ENCODE data around the gene TANGO2. TPM values are rescaled to one million over a fixed set of nuclear protein-coding genes. Genes with fewer than 3 reads are reported as not detected.

The TANGO2 gene
- total RNA-seq, 1 experiment from 2014 or later, result 17.0 TPM

DNA sequence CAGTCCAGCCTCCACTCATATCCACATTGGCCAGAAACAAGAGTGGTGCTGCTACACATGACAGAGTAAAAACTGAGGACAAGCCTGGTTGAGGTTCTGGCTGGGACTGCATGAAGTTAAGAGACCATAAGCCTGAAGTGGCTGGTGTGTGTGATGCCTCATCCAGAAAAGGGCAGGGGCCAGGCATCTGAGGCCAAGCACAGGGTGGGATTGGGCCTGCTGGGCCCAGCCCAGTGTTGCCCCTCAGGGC, 29.6 kb upstream of the TANGO2 start:
- Histone ChIP-seq H3K4me2 (ENCODE audit: low read length) (no peak overlapping the region), H3K79me2 (ENCODE audit: insufficient read depth, low read length) (no peaks in the 10 kb centered on the region), H3K27ac (ENCODE audit: low read depth, low read length) (no peak overlapping the region), H3K9me3 (ENCODE audit: control insufficient read depth in 1 of 2, insufficient read depth in 1 of 2, low read depth in 1 of 2, low read length in 2 of 2) (no peaks in the 10 kb centered on the region), H3K9ac (ENCODE audit: low read length) (no peak overlapping the region), H2AFZ (ENCODE audit: low read depth, low read length, poor library complexity, severe bottlenecking) (no peak overlapping the region), H3K9me2 (ENCODE audit: insufficient read depth) (no peaks in the 10 kb centered on the region), H3K4me1 (ENCODE audit: control insufficient read depth in 1 of 2, insufficient read depth in 2 of 2, low read length in 2 of 2) (peaks cover 0 to 7% of the 10 kb centered on the region in 2 experiments; a peak in 1 of 4 replicates), H3K27me3 (ENCODE audit: insufficient read depth, low read length) (no peaks in the 10 kb centered on the region), H3K36me3 (ENCODE audit: control insufficient read depth in 1 of 2, insufficient read depth in 2 of 2, low read length in 2 of 2) (no peaks in the 10 kb centered on the region), H3K4me3 (replicated peaks in 1 of 2; ENCODE audit: low read depth in 1 of 2, low read length in 2 of 2) (no peak overlapping the region), H4K20me1 (ENCODE audit: insufficient read depth) (no peaks in the 10 kb centered on the region)
- BruUV-seq (replicated peaks), result no TSS peak
- no peak for TF ChIP-seq POLR2A (IDR thresholded peaks at IDR 0.05; ENCODE audit: borderline replicate concordance, extremely low read depth, insufficient read depth, insufficient read length)
- TF ChIP-seq YY1 (IDR thresholded peaks at IDR 0.05; ENCODE audit: extremely low read depth, insufficient replicate concordance, low read depth, low read length), result no peak
- no peak for TF ChIP-seq ELF1 (IDR thresholded peaks at IDR 0.05; ENCODE audit: borderline replicate concordance, low read depth)
- no peak for TF ChIP-seq EGR1 (IDR thresholded peaks at IDR 0.05; ENCODE audit: low read depth)
- TF ChIP-seq SRF (IDR thresholded peaks at IDR 0.05; ENCODE audit: low read depth), result no peak
- no peak for TF ChIP-seq CEBPB (IDR thresholded peaks at IDR 0.05; ENCODE audit: low read depth)
- intact Hi-C loops (cut with micrococcal nuclease), result no loop called here
- no peak for DNase-seq (ENCODE audit: low read depth, low spot score)
- no peak for ATAC-seq
- RAD21 ChIA-PET (ENCODE audit: low non-redundant PET in 1 of 2, low total read pairs in 2 of 2, uncharacterized antibody in 2 of 2, unreplicated experiment in 2 of 2), result no interaction called here
- CTCF ChIA-PET, result no interaction called here
- POLR2A ChIA-PET, result no interaction called here

DNA sequence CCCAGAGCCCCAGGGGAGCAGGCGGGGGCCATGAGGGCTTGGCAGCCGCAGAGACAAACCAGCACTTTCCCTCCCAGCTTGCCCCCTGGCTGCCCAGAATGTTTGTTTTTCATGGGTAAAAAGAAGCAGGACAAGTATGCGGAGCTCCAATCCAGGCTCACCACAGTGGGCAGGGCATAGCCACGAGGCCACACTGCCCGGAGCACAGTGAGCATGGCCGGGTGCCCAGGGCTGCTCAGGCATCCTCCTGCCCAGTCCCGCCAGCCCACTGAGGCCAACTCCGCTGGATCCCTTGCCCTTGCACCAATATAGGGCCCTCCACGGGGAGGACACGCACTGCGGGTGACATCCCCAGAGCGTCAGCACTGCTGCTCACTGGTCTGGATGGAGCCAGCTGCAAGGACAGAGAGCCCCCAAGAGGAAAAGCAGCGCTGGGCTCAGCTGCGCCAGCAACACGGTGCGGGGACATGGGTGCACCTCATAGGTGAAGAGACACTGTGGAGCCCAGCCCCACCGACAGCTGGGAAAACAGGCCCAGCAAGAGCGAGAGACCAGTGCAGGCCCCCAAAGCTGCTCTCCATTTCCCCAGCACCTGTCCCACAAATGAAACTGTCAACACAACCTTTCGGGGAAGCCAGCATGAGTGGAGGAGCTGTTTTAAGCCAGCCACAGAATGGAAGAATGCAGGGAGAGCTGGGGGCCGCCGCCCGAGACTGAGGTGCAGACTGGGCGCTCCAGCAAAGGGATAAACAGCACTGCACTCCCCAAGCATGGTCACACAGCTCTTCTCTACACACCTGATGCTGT, 29.1 kb upstream of the TANGO2 start:
- no peaks in the 10 kb centered on the region for H3K9me2 ChIP-seq (ENCODE audit: insufficient read depth)
- H3K27ac ChIP-seq (ENCODE audit: low read depth, low read length), result no peak overlapping the region
- H3K79me2 ChIP-seq (ENCODE audit: insufficient read depth, low read length), result no peaks in the 10 kb centered on the region
- BruUV-seq (replicated peaks), result no TSS peak
- RAD21 ChIA-PET (ENCODE audit: low non-redundant PET in 1 of 2, low total read pairs in 2 of 2, uncharacterized antibody in 2 of 2, unreplicated experiment in 2 of 2), result no interaction called here
- POLR2A ChIA-PET, result no interaction called here
- H3K36me3 ChIP-seq (ENCODE audit: control insufficient read depth in 1 of 2, insufficient read depth in 2 of 2, low read length in 2 of 2), result no peaks in the 10 kb centered on the region
- no peaks in the 10 kb centered on the region for H3K27me3 ChIP-seq (ENCODE audit: insufficient read depth, low read length)
- no peaks in the 10 kb centered on the region for H3K9me3 ChIP-seq (ENCODE audit: control insufficient read depth in 1 of 2, insufficient read depth in 1 of 2, low read depth in 1 of 2, low read length in 2 of 2)
- H3K4me1 ChIP-seq (ENCODE audit: control insufficient read depth in 1 of 2, insufficient read depth in 2 of 2, low read length in 2 of 2), result peaks cover 0 to 3% of the 10 kb centered on the region in 2 experiments; a peak in 1 of 4 replicates
- no peak overlapping the region for H3K4me3 ChIP-seq (replicated peaks in 1 of 2; ENCODE audit: low read depth in 1 of 2, low read length in 2 of 2)
- ATAC-seq, result no peak
- H2AFZ ChIP-seq (ENCODE audit: low read depth, low read length, poor library complexity, severe bottlenecking), result no peak overlapping the region
- H3K9ac ChIP-seq (ENCODE audit: low read length), result no peak overlapping the region
- CTCF ChIA-PET, result no interaction called here
- DNase-seq (ENCODE audit: low read depth, low spot score), result no peak
- no peaks in the 10 kb centered on the region for H4K20me1 ChIP-seq (ENCODE audit: insufficient read depth)
- intact Hi-C loops (cut with micrococcal nuclease), result no loop called here
- H3K4me2 ChIP-seq (ENCODE audit: low read length), result no peak overlapping the region
- TF ChIP-seq EGR1 (IDR thresholded peaks at IDR 0.05; ENCODE audit: low read depth) (no peak), EZH2phosphoT487 (IDR thresholded peaks at IDR 0.05; ENCODE audit: borderline replicate concordance) (no peak), SP1 (IDR thresholded peaks at IDR 0.05; ENCODE audit: low read depth) (no peak), TCF7L2 (IDR thresholded peaks at IDR 0.05; ENCODE audit: borderline replicate concordance, extremely low read depth, insufficient read depth, insufficient read length) (no peak), CEBPB (IDR thresholded peaks at IDR 0.05; ENCODE audit: low read depth) (no peak), POLR2AphosphoS5 (IDR thresholded peaks at IDR 0.05; ENCODE audit: low read depth, low read length) (no peak), ELF1 (IDR thresholded peaks at IDR 0.05; ENCODE audit: borderline replicate concordance, low read depth) (no peak), ZNF274 (IDR thresholded peaks at IDR 0.05; ENCODE audit: low read depth, low read length) (no peak), CBX3 (IDR thresholded peaks at IDR 0.05; ENCODE audit: low read depth) (no peak), POLR2A (IDR thresholded peaks at IDR 0.05; ENCODE audit: borderline replicate concordance, extremely low read depth, insufficient read depth, insufficient read length) (no peak)
- TF ChIP-seq, protein P1, sequence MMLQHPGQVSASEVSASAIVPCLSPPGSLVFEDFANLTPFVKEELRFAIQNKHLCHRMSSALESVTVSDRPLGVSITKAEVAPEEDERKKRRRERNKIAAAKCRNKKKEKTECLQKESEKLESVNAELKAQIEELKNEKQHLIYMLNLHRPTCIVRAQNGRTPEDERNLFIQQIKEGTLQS (IDR thresholded peaks at IDR 0.05), result no peak
- TF ChIP-seq, protein P2, sequence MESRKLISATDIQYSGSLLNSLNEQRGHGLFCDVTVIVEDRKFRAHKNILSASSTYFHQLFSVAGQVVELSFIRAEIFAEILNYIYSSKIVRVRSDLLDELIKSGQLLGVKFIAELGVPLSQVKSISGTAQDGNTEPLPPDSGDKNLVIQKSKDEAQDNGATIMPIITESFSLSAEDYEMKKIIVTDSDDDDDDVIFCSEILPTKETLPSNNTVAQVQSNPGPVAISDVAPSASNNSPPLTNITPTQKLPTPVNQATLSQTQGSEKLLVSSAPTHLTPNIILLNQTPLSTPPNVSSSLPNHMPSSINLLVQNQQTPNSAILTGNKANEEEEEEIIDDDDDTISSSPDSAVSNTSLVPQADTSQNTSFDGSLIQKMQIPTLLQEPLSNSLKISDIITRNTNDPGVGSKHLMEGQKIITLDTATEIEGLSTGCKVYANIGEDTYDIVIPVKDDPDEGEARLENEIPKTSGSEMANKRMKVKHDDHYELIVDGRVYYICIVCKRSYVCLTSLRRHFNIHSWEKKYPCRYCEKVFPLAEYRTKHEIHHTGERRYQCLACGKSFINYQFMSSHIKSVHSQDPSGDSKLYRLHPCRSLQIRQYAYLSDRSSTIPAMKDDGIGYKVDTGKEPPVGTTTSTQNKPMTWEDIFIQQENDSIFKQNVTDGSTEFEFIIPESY (IDR thresholded peaks at IDR 0.05; ENCODE audit: extremely low read depth, insufficient replicate concordance, low read length), result no peak

All from HCT116 (cell line).